ENCODE data around the gene MYL7.
A peak's percentile ranks its signal among the peaks of the same experiment; 100 is the strongest.

The MYL7 gene

DNA sequence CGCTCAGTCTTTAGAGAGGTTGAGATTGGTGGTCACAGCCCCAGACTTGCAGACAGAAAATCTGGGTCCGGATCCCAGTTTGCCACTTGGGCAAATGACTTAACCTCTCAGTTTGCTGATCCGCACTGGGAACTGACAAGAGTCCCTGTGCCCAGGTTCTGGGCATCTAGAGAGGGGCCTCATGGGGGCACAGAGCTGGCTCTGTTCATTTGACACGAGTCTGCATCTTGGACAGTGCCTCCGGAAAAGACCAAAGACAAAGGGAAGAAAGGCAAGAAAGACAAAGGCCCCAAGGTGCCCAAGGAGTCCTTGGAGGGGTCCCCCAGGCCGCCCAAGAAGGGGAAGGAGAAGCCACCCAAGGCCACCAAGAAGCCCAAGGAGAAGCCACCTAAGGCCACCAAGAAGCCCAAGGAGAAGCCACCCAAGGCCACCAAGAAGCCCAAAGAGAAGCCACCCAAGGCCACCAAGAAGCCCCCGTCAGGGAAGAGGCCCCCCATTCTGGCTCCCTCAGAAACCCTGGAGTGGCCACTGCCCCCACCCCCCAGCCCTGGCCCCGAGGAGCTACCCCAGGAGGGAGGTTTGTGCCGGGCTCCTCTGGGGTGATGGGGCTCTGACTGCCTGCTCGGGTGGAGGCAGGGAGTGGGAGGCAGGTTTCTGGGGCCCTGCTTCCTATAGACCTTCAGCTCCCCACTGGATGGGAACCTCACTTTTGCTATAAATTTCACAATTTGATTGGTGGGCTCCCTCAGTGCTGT is 34.6 kb downstream of the MYL7 start:
- intact Hi-C loops (cut with DNase I; ENCODE audit: low total_unique reads): no loop called here
- Histone ChIP-seq H3K9me3 (no peaks in the 10 kb centered on the region), H3K27ac (peak overlapping the region; percentile 98 to 100), H3K4me3 (peak overlapping the region; percentile 52 to 58), H3K27me3 (no peaks in the 10 kb centered on the region), H3K4me1 (peaks cover 12 to 99% (median 84%) of the 10 kb centered on the region in 4 donors), H3K36me3 (peaks cover 21 to 49% (median 46%) of the 10 kb centered on the region in 3 donors)
- TF ChIP-seq, protein P1, sequence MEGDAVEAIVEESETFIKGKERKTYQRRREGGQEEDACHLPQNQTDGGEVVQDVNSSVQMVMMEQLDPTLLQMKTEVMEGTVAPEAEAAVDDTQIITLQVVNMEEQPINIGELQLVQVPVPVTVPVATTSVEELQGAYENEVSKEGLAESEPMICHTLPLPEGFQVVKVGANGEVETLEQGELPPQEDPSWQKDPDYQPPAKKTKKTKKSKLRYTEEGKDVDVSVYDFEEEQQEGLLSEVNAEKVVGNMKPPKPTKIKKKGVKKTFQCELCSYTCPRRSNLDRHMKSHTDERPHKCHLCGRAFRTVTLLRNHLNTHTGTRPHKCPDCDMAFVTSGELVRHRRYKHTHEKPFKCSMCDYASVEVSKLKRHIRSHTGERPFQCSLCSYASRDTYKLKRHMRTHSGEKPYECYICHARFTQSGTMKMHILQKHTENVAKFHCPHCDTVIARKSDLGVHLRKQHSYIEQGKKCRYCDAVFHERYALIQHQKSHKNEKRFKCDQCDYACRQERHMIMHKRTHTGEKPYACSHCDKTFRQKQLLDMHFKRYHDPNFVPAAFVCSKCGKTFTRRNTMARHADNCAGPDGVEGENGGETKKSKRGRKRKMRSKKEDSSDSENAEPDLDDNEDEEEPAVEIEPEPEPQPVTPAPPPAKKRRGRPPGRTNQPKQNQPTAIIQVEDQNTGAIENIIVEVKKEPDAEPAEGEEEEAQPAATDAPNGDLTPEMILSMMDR (IDR thresholded peaks at IDR 0.05): no peak
- no peak for DNase-seq

DNA sequence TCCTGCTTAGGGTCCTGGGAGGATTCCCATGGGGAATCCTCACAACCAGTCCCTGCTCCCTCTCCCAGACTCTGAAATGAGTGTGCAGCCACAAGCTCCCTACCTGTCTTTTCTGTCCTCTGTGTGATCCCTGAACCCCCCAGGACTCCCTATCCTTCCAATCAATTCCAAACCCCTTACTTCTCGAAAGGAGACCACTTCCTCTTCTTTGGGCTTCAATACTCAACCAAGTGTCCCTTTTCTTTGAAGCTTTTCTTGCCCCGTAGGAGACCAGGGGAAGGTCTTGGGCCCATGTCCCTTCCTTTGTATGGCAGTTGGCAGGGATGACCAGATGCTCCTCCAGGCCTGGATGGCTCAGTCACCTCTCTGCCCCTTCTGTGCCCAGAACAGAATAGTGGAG is 35.3 kb downstream of the MYL7 start:
- Histone ChIP-seq H3K36me3 (peaks cover 15 to 42% (median 40%) of the 10 kb centered on the region in 3 donors), H3K27me3 (no peaks in the 10 kb centered on the region), H3K4me3 (peak overlapping the region; percentile 52 to 58), H3K27ac (peak overlapping the region; percentile 98 to 100), H3K4me1 (peaks cover 12 to 99% (median 84%) of the 10 kb centered on the region in 4 donors), H3K9me3 (no peaks in the 10 kb centered on the region)
- TF ChIP-seq, protein P1 (IDR thresholded peaks at IDR 0.05): no peak
- no peak for DNase-seq
- intact Hi-C loops (cut with DNase I; ENCODE audit: low total_unique reads): loop anchor here (2.0 kb wide), 1 partner anchor 23 kb away; the partner anchor contains the start of gene POLM

DNA sequence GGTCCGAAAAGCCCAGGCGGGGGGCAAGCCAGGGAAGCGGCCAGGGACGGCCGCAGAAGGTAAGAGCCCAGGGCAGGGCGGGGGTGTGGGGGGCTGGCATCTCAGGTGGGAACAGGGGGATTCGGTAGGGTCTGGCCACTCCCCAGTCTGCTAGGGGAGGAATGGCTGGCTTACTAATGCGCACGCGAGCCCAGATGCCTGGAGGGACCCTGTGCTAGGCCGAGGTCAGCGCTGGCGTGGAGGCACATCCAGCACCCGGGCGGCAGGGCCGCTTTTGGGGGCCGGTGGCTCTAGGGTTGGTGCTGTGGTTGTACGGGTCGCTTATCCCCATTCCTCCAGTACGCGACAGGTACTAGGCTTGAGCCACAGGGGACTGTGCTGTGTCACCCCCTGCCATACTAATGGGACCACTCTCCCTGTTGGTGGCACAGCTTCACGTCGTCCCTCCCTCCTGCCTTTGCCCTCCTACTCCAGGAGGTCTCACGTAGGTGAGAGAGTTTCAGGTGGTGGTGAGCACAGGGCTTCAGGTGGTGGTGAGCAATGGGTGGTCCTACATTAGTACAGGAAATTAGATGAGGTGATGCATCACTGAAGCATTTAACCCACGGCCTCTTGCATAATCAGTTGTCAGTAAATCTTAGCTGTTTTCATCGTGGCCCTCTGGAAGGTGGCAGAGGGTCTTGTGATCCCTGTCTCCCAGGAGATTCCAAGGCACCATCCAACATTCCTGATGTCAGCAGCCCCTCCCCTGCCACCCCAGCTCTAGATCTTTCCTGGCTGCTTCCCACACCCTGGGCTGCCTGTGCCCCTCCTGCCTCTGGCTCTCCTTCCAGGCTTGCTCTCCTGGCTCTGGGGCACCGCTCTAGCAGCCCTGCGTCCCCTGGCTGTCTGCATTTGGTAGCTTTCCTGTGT is 36.0 kb downstream of the MYL7 start:
- Histone ChIP-seq H3K36me3 (peaks cover 8 to 35% (median 33%) of the 10 kb centered on the region in 3 donors), H3K27ac (peak overlapping the region; percentile 98 to 100), H3K27me3 (no peaks in the 10 kb centered on the region), H3K4me3 (peak overlapping the region; percentile 52 to 58), H3K4me1 (peaks cover 12 to 99% (median 84%) of the 10 kb centered on the region in 4 donors), H3K9me3 (no peaks in the 10 kb centered on the region)
- DNase-seq: peak; percentile 81 to 93
- intact Hi-C loops (cut with DNase I; ENCODE audit: low total_unique reads): loop anchor here (2.0 kb wide), 1 partner anchor 22 kb away; the partner anchor contains the start of gene POLM
- TF ChIP-seq, protein P1 (IDR thresholded peaks at IDR 0.05): no peak

DNA sequence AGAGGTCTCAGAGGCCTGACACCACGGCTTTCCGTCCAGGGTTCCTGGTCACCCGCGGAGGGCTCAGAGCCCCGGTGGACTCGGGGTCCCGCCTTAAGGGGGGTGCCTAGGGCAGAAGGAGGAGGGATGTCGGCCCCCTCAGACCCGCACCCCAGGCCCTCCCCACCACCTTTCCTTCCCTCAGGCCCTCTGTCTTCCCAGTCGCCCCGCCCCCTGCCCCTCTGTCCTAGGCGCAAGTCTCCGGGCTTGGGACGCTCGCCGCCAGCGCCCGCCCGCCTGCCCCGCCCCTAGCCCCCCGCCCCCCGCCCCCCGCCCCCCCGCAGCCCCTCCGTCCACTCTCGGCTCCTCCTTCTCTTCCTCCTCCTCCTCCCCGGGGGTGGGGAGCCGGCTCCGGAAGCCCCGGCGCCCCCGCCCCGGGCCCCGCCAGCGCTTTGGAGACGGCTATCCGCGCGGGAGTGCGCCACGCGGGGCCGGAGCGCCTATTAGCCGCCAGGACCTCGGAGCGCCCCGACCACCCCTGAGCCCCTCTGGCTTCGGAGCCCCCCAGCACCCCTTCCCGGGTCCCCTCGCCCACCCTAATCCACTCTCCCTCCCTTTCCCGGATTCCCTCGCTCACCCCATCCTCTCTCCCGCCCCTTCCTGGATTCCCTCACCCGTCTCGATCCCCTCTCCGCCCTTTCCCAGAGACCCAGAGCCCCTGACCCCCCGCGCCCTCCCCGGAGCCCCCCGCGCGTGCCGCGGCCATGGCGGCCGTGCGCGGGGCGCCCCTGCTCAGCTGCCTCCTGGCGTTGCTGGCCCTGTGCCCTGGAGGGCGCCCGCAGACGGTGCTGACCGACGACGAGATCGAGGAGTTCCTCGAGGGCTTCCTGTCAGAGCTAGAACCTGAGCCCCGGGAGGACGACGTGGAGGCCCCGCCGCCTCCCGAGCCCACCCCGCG is 36.9 kb downstream of the MYL7 start, which contains the start of gene AEBP1:
Gene AEBP1 (plus strand): TSS at position 423 of the 937 bp plus-strand sequence. CDS start 321 bp downstream, at position 744.
- Histone ChIP-seq H3K9me3 (no peaks in the 10 kb centered on the region), H3K4me1 (peaks cover 12 to 99% (median 82%) of the 10 kb centered on the region in 4 donors), H3K36me3 (peaks cover 3 to 26% (median 23%) of the 10 kb centered on the region in 3 donors), H3K27me3 (no peaks in the 10 kb centered on the region), H3K27ac (peak within 1 kb of the TSS; percentile 98 to 100), H3K4me3 (peak within 1 kb of the TSS; percentile 52 to 58)
- peak in 1 of 2 donors; percentile 77 for DNase-seq
- intact Hi-C loops (cut with DNase I; ENCODE audit: low total_unique reads): loop anchor here (2.0 kb wide), 1 partner anchor 21 kb away; the partner anchor contains the start of gene POLM
- TF ChIP-seq, protein P1 (IDR thresholded peaks at IDR 0.05): no peak
